Fibroblast of lung (primary cell): ENCODE measurements around the gene OR2AJ1. TPM values are rescaled to one million over a fixed set of nuclear protein-coding genes. Genes with fewer than 3 reads are reported as not detected.

Experiments used
- DNase-seq, 2 donors: peaks; one replicate each; pipeline versions ENCODE4 v3.0.0 to v3.0.0-alpha.2; 2010; ENCODE audit warnings: low read depth in 2 of 2
- H2AFZ ChIP-seq: 2 replicates; pipeline ENCODE4 v1.5.1; 2012; ENCODE audit warnings: low read length, control low read depth, inconsistent platforms
- H3K27ac ChIP-seq: 2 replicates; pipeline ENCODE4 v1.5.1; 2011; ENCODE audit warnings: low read length, control low read depth; ENCODE audit not compliant: insufficient read depth
- H3K27me3 ChIP-seq: 2 replicates; pipeline ENCODE4 v1.5.1; 2011; ENCODE audit warnings: mild to moderate bottlenecking, low read length; ENCODE audit not compliant: control insufficient read depth, insufficient read depth
- H3K36me3 ChIP-seq: 2 replicates; pipeline ENCODE4 v1.5.1; 2011; ENCODE audit warnings: low read length; ENCODE audit not compliant: control insufficient read depth, insufficient read depth
- H3K4me1 ChIP-seq: 2 replicates; pipeline ENCODE4 v1.5.1; 2011; ENCODE audit warnings: low read length; ENCODE audit not compliant: control insufficient read depth, insufficient read depth; ENCODE audit errors: extremely low read depth
- H3K4me2 ChIP-seq: 2 replicates; pipeline ENCODE4 v1.5.1; 2011; ENCODE audit warnings: low read length, control low read depth; ENCODE audit not compliant: insufficient read depth; ENCODE audit errors: extremely low read depth
- H3K4me3 ChIP-seq, 4 experiments: fragments of 200-600 bp in 1 of 4; sonication (generic) in 1 of 4; replicated peaks in 1 of 4; 2 replicates each; pipeline ENCODE4 v1.5.1; 2011 to 2016; ENCODE audit warnings: low read length in 4 of 4, low read depth in 3 of 4, mild to moderate bottlenecking in 3 of 4, control low read depth in 2 of 4, inconsistent platforms in 1 of 4, mixed read lengths in 1 of 4; ENCODE audit not compliant: insufficient read depth in 1 of 4; ENCODE audit errors: control extremely low read depth in 1 of 4
- H3K79me2 ChIP-seq: 2 replicates; pipeline ENCODE4 v1.5.1; 2012; ENCODE audit warnings: mild to moderate bottlenecking, low read length, inconsistent platforms; ENCODE audit not compliant: control insufficient read depth, insufficient read depth
- H3K9ac ChIP-seq: 2 replicates; pipeline ENCODE4 v1.5.1; 2011; ENCODE audit warnings: mild to moderate bottlenecking, low read length, control low read depth; ENCODE audit not compliant: insufficient read depth
- H3K9me3 ChIP-seq: 2 replicates; pipeline ENCODE4 v1.5.1; 2012; ENCODE audit warnings: low read depth, low read length; ENCODE audit not compliant: control insufficient read depth, insufficient read depth
- H4K20me1 ChIP-seq: 2 replicates; pipeline ENCODE4 v1.5.1; 2011; ENCODE audit warnings: low read length; ENCODE audit not compliant: control insufficient read depth, insufficient read depth; ENCODE audit errors: extremely low read depth
- EZH2 ChIP-seq: IDR thresholded peaks from 2 replicates; pipeline ENCODE4 v1.5.1; 2012; ENCODE audit warnings: low read length, control low read depth, mild to moderate bottlenecking; ENCODE audit errors: missing control alignments
- polyA plus RNA-seq, 2 donors: library from polyadenylated mRNA; depleted of rRNA in 1 of 2; stranded (reverse) in 1 of 2; unstranded in 1 of 2; fragments of >200 nt; gene quantifications; 2 replicates each; pipeline ENCODE4 v1.2.1, GENCODE V29; 2011 to 2012; ENCODE audit warnings: missing spikeins in 1 of 2
- total RNA-seq: library from RNA; depleted of rRNA; stranded (reverse); fragments of >200 nt; gene quantifications from 2 replicates; pipeline ENCODE4 v1.2.1, GENCODE V29; 2014
- TF ChIP-seq, protein P1 (sequence below), 2 donors: IDR thresholded peaks in 1 of 2; conservative IDR thresholded peaks in 1 of 2; 1 replicate in 1 of 2; 2 replicates in 1 of 2; pipeline ENCODE4 v1.5.1; 2011 to 2012; ENCODE audit warnings: low read length in 2 of 2, control low read depth in 1 of 2, inconsistent platforms in 1 of 2, low read depth in 1 of 2, mild to moderate bottlenecking in 1 of 2

The OR2AJ1 gene
- total and polyA plus RNA-seq, 2 donors (not counting 1 experiment from before 2014, with no cell fraction given), result not detected

DNA sequence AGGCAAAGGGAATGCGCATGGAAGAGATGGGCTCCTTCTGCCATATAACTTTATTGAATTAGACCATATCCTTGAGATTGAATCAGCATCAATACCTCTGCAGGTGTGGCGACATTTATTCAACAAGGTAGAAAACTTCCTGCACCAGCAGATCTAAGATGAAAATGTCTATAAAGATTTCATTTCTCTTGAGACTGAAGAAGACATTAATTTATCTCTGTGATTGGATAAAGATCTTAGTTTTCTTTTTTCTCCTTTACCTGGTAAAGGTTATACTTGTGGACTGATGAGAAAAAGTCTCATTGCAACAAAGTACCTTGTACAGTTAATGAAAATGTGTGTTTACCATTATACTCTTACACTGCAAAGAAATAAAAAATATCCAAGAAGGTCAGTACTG is 4.7 kb upstream of the OR2AJ1 start, which contains the start of gene OR2T8:
Gene OR2T8 (plus strand): TSS at position 301 of the 400 bp plus-strand sequence. CDS start 766 bp downstream, outside the sequence.
- TF ChIP-seq, protein P1, sequence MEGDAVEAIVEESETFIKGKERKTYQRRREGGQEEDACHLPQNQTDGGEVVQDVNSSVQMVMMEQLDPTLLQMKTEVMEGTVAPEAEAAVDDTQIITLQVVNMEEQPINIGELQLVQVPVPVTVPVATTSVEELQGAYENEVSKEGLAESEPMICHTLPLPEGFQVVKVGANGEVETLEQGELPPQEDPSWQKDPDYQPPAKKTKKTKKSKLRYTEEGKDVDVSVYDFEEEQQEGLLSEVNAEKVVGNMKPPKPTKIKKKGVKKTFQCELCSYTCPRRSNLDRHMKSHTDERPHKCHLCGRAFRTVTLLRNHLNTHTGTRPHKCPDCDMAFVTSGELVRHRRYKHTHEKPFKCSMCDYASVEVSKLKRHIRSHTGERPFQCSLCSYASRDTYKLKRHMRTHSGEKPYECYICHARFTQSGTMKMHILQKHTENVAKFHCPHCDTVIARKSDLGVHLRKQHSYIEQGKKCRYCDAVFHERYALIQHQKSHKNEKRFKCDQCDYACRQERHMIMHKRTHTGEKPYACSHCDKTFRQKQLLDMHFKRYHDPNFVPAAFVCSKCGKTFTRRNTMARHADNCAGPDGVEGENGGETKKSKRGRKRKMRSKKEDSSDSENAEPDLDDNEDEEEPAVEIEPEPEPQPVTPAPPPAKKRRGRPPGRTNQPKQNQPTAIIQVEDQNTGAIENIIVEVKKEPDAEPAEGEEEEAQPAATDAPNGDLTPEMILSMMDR (conservative IDR thresholded peaks at IDR 0.05 in 1 of 2, IDR thresholded peaks at IDR 0.05 in 1 of 2; ENCODE audit: low read depth in 1 of 2, low read length in 2 of 2), result no peak
- TF ChIP-seq EZH2, result no peak
- Histone ChIP-seq H3K27ac (no peak within 1 kb of the TSS), H3K4me3 (no peak within 1 kb of the TSS)

DNA sequence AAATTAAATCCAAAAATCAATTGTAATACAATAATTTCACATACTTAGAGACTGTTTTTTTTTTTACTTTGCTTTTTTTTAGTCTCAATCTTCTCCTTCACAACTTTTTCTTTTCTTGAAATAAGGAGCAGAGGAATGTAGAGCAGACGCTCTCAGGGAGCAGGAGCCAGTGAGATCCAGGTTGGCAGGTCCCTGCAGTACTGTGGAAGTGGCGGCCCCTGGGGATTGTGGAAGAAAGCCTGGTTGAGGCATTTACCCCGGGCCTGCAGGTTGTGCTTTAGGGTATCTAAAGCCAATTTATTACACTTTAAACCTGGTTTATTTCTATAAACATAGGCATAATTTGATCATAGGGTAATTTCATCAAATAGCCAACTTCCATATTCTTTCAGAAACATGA is 748 bp upstream of the OR2AJ1 start:
- Histone ChIP-seq H3K4me3 (no peak overlapping the region), H3K79me2 (no peaks in the 10 kb centered on the region), H3K27ac (no peak overlapping the region), H3K9me3 (no peaks in the 10 kb centered on the region), H3K4me2 (no peak overlapping the region), H3K27me3 (no peaks in the 10 kb centered on the region), H3K4me1 (no peaks in the 10 kb centered on the region), H3K36me3 (no peaks in the 10 kb centered on the region), H3K9ac (no peak overlapping the region), H2AFZ (no peak overlapping the region), H4K20me1 (no peaks in the 10 kb centered on the region)
- no peak for DNase-seq
- no peak for TF ChIP-seq EZH2
- TF ChIP-seq, protein P1 (conservative IDR thresholded peaks at IDR 0.05 in 1 of 2, IDR thresholded peaks at IDR 0.05 in 1 of 2; ENCODE audit: low read depth in 1 of 2, low read length in 2 of 2), result no peak

More for the DNA sequence above, 4.7 kb upstream of the OR2AJ1 start, which contains the start of gene OR2T8:
- Histone ChIP-seq H3K9ac (no peak within 1 kb of the TSS), H3K27me3 (no peaks in the 10 kb centered on the region), H3K4me2 (no peak within 1 kb of the TSS), H3K9me3 (no peaks in the 10 kb centered on the region), H3K36me3 (no peaks in the 10 kb centered on the region), H3K79me2 (no peaks in the 10 kb centered on the region), H4K20me1 (no peaks in the 10 kb centered on the region), H3K4me1 (no peaks in the 10 kb centered on the region), H2AFZ (no peak within 1 kb of the TSS)
- no peak for DNase-seq

DNA sequence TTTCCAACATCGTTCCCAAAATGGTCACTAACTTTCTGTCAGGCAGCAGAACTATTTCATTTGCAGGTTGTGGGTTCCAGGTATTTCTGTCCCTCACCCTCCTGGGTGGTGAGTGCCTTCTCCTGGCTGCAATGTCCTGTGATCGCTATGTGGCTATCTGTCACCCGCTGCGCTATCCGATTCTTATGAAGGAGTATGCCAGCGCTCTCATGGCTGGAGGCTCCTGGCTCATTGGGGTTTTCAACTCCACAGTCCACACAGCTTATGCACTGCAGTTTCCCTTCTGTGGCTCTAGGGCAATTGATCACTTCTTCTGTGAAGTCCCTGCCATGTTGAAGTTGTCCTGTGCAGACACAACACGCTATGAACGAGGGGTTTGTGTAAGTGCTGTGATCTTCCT is 9.3 kb downstream of the OR2AJ1 start:
- H3K36me3 ChIP-seq, result no peaks in the 10 kb centered on the region
- no peak overlapping the region for H3K9ac ChIP-seq
- TF ChIP-seq EZH2, result no peak
- TF ChIP-seq, protein P1 (conservative IDR thresholded peaks at IDR 0.05 in 1 of 2, IDR thresholded peaks at IDR 0.05 in 1 of 2; ENCODE audit: low read depth in 1 of 2, low read length in 2 of 2), result no peak
- H3K9me3 ChIP-seq, result no peaks in the 10 kb centered on the region
- no peak overlapping the region for H3K4me3 ChIP-seq
- H4K20me1 ChIP-seq, result no peaks in the 10 kb centered on the region
- H3K79me2 ChIP-seq, result no peaks in the 10 kb centered on the region
- no peak overlapping the region for H2AFZ ChIP-seq
- no peaks in the 10 kb centered on the region for H3K4me1 ChIP-seq
- no peak for DNase-seq
- no peak overlapping the region for H3K27ac ChIP-seq
- no peak overlapping the region for H3K4me2 ChIP-seq
- H3K27me3 ChIP-seq, result no peaks in the 10 kb centered on the region
